IMR-90 (cell line): ENCODE measurements around the gene PERM1. TPM values are rescaled to one million over a fixed set of nuclear protein-coding genes. Genes with fewer than 3 reads are reported as not detected.

Source experiments
- ATAC-seq: fragments of 200-7000 bp; cut with Tn5 transposase; 2 replicates; pipeline ENCODE4 v1.9.1; 2020; ENCODE audit warnings: low read depth, mild to moderate bottlenecking, moderate library complexity
- BruUV-seq: library from RNA; stranded (reverse); fragments of 400-500 nt; replicated peaks from 2 replicates; lab custom pipeline; 2021; lab: Mats Ljungman, UMichigan
- CTCF ChIA-PET: fragments of 300-600 bp; formaldehyde crosslinking; extraction: SDS; loops from one replicate; lab custom pipeline; 2021; ENCODE audit warnings: antibody characterized with exemption; lab: Yijun Ruan, JAX
- POLR2A ChIA-PET: fragments of 300-600 bp; sonication (Branson Sonifier 250); formaldehyde crosslinking; loops from one replicate; lab custom pipeline; 2022; ENCODE audit warnings: antibody characterized with exemption; ENCODE audit not compliant: unreplicated experiment; lab: Charles Lee
- DNase-seq: peaks from one replicate; pipeline ENCODE4 v3.0.0; 2013
- H2AFZ ChIP-seq: replicated peaks from 2 replicates; pipeline ENCODE3; 2013; ENCODE audit warnings: low read length, mild to moderate bottlenecking; ENCODE audit not compliant: poor library complexity
- H2AK5ac ChIP-seq: 2 replicates; pipeline ENCODE4 v1.6.1; 2013; ENCODE audit warnings: low read depth, low read length, inconsistent platforms
- H2AK9ac ChIP-seq: replicated peaks from 2 replicates; pipeline ENCODE3; 2013; ENCODE audit warnings: mild to moderate bottlenecking, low read depth, low read length, moderate library complexity; ENCODE audit not compliant: poor library complexity
- H2BK120ac ChIP-seq: 2 replicates; pipeline ENCODE4 v1.6.1; 2013; ENCODE audit warnings: low read depth, low read length, inconsistent platforms
- H2BK15ac ChIP-seq: 3 replicates; pipeline ENCODE4 v1.6.1; 2013; ENCODE audit warnings: low read depth, low read length, inconsistent platforms
- H2BK20ac ChIP-seq: 2 replicates; pipeline ENCODE4 v1.6.1; 2013; ENCODE audit warnings: low read depth, mild to moderate bottlenecking, inconsistent platforms, low read length, moderate library complexity
- H2BK5ac ChIP-seq: 2 replicates; pipeline ENCODE4 v1.6.1; 2013; ENCODE audit warnings: mild to moderate bottlenecking, low read depth, low read length, inconsistent platforms; ENCODE audit not compliant: poor library complexity, severe bottlenecking
- H3K14ac ChIP-seq: replicated peaks from 2 replicates; pipeline ENCODE4 v1.6.1; 2013; ENCODE audit warnings: low read depth, low read length, inconsistent platforms
- H3K18ac ChIP-seq: 2 replicates; pipeline ENCODE4 v1.6.1; 2013; ENCODE audit warnings: low read depth, low read length, control low read depth
- H3K23ac ChIP-seq: 2 replicates; pipeline ENCODE4 v1.6.1; 2013; ENCODE audit warnings: low read depth, low read length, inconsistent platforms
- H3K27ac ChIP-seq: 2 replicates; pipeline ENCODE4 v1.5.1; 2013; ENCODE audit warnings: mild to moderate bottlenecking, control low read depth, low read length; ENCODE audit not compliant: insufficient read depth
- H3K27me3 ChIP-seq: 2 replicates; pipeline ENCODE4 v1.6.1; 2013; ENCODE audit warnings: low read length; ENCODE audit not compliant: control insufficient read depth, insufficient read depth
- H3K36me3 ChIP-seq: 2 replicates; pipeline ENCODE4 v1.6.1; 2013; ENCODE audit warnings: low read length, mixed read lengths; ENCODE audit not compliant: control insufficient read depth, insufficient read depth
- H3K4ac ChIP-seq: 2 replicates; pipeline ENCODE4 v1.6.1; 2013; ENCODE audit warnings: low read depth, low read length, inconsistent platforms
- H3K4me1 ChIP-seq: 2 replicates; pipeline ENCODE4 v1.6.1; 2013; ENCODE audit warnings: low read length, mixed read lengths; ENCODE audit not compliant: control insufficient read depth, insufficient read depth
- H3K4me2 ChIP-seq: 2 replicates; pipeline ENCODE4 v1.6.1; 2013; ENCODE audit warnings: low read depth, mild to moderate bottlenecking, control low read depth, low read length, moderate library complexity
- H3K4me3 ChIP-seq: 2 replicates; pipeline ENCODE4 v1.5.1; 2013; ENCODE audit warnings: low read depth, mild to moderate bottlenecking, control low read depth, low read length, moderate library complexity; ENCODE audit not compliant: insufficient read depth
- H3K56ac ChIP-seq: 2 replicates; pipeline ENCODE4 v1.6.1; 2013; ENCODE audit warnings: low read length, inconsistent platforms; ENCODE audit not compliant: insufficient read depth; ENCODE audit errors: extremely low read depth
- H3K79me1 ChIP-seq, 2 experiments: 2 replicates each; pipeline ENCODE4 v1.6.1; 2013; ENCODE audit warnings: low read length in 2 of 2, inconsistent platforms in 1 of 2, low read depth in 1 of 2
- H3K9ac ChIP-seq: 2 replicates; pipeline ENCODE4 v1.6.1; 2013; ENCODE audit warnings: low read depth, low read length, control low read depth
- H3K9me1 ChIP-seq: 2 replicates; pipeline ENCODE4 v1.6.1; 2013; ENCODE audit warnings: low read length, inconsistent platforms; ENCODE audit not compliant: insufficient read depth
- H3K9me3 ChIP-seq: 2 replicates; pipeline ENCODE4 v1.6.1; 2013; ENCODE audit warnings: low read length; ENCODE audit not compliant: control insufficient read depth, insufficient read depth
- H4K20me1 ChIP-seq: 2 replicates; pipeline ENCODE4 v1.6.1; 2013; ENCODE audit warnings: low read length, inconsistent platforms; ENCODE audit not compliant: insufficient read depth
- H4K5ac ChIP-seq: 2 replicates; pipeline ENCODE4 v1.6.1; 2013; ENCODE audit warnings: mild to moderate bottlenecking, low read depth, low read length, control low read depth
- H4K8ac ChIP-seq, 2 experiments: 2 replicates each; pipeline ENCODE4 v1.6.1; 2013; ENCODE audit warnings: low read depth in 2 of 2, low read length in 2 of 2, control low read depth in 1 of 2, inconsistent platforms in 1 of 2
- H4K91ac ChIP-seq: 2 replicates; pipeline ENCODE4 v1.6.1; 2013; ENCODE audit warnings: low read depth, low read length, inconsistent platforms; ENCODE audit not compliant: insufficient read depth
- FOS ChIP-seq: fragments of 150-350 bp; IDR thresholded peaks from 2 replicates; pipeline ENCODE4 v1.6.1; 2016; ENCODE audit warnings: low read depth, low read length
- MAZ ChIP-seq: IDR thresholded peaks from 2 replicates; pipeline ENCODE4 v1.6.1; 2012; ENCODE audit warnings: low read depth, mild to moderate bottlenecking, low read length, improper control_type of control experiment, moderate library complexity, borderline replicate concordance
- NFE2L2 ChIP-seq: fragments of 150-350 bp; IDR thresholded peaks from 2 replicates; pipeline ENCODE4 v1.6.1; 2016; ENCODE audit warnings: low read depth, mild to moderate bottlenecking, low read length
- WGBS, 2 experiments: methylation state at CpG; one replicate each; pipeline versions ENCODE4 v1.1.5 to v1.1.7; 2013; ENCODE audit warnings: missing lambda C conversion rate in 2 of 2; ENCODE audit not compliant: insufficient read length in 1 of 2; ENCODE audit errors: extremely low coverage in 2 of 2; 5-methylcytosine and 5-hydroxymethylcytosine counted together
- dilution Hi-C: fragments of 300-500 bp; cut with HindIII; formaldehyde crosslinking; loops from one replicate; pipeline ENCODE4 v1.14.3; 2018; ENCODE audit warnings: low sequenced_read_pairs; ENCODE audit not compliant: unreplicated experiment
- in situ Hi-C: fragments of 300-500 bp; cut with MboI; formaldehyde crosslinking; loops from 3 replicates; pipeline ENCODE4 v1.14.3; 2019; ENCODE audit warnings: low sequenced_read_pairs, inconsistent platforms, mixed read lengths
- intact Hi-C: fragments of 100-400 bp; cut with micrococcal nuclease; formaldehyde crosslinking; loops from 2 replicates; pipeline ENCODE4 v1.10.0; 2022
- polyA plus RNA-seq, 3 experiments: library from polyadenylated mRNA; depleted of rRNA; stranded (reverse); fragments of >200 nt; gene quantifications; 2 replicates each; pipeline ENCODE4 v1.2.3, GENCODE V29; 2012; ENCODE audit warnings: low replicate concordance in 1 of 3
- total RNA-seq: library from RNA; depleted of rRNA; stranded (reverse); fragments of >200 nt; gene quantifications from 2 replicates; pipeline ENCODE4 v1.2.3, GENCODE V29; 2012

Gene PERM1
- total and polyA plus RNA-seq, 2 of the 4 experiments (the other 2 are of a cell fraction): not detected

DNA sequence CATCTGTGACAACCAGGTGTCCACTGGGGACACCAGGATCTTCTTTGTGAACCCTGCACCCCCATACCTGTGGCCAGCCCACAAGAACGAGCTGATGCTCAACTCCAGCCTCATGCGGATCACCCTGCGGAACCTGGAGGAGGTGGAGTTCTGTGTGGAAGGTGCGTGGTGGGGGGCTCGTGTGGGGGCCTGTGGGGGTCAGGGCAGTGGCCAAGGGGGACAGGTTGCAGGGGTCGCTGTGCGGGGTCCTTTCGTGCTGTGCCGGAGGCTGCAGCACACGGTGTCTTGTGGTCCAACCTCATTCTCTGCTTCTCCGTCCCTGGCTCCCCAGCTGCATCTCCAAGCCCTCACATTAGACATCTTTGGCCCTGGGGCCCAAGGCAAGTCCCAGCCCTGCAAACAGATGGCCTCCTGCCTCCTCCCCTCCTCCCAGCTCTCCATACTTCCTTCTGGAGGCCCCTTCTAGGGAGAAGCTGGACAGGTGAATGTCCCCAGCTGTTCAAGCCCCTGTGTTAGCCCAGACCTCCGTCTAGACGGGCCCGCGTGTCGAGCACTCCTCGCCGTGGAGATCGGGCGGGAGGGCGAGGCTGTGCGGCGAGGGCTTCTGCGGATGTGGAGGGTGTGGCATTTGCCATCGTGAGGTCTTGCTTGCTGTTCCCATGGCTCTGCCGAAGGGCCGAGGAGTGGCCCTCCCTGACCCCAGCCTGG is 40.6 kb upstream of the PERM1 start (continued):
- TF ChIP-seq MAZ: no peak

DNA sequence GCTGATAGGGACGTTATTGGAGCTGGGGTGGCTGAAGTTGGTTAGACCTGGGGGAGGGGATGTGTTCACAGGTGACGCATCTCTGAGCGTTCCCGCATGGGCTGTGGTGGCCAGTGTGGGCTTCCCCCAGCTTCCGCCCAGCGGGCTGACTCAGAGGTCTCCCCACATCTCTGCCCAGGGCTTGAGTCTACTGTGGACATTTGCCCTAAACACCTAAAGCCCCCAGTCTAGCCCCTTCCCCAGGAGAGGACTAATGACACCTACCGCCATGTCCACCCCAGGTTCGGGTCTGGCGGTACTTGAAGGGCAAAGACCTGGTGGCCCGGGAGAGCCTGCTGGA is 40.0 kb upstream of the PERM1 start:
- intact Hi-C loops (no loop called here), dilution Hi-C loops (no loop called here), in situ Hi-C loops (no loop called here)
- no peak overlapping the region for H3K18ac ChIP-seq
- H4K5ac ChIP-seq: no peak overlapping the region
- H2AK9ac ChIP-seq: peak overlapping the region; percentile 98
- peak overlapping the region; percentile 48 for H2BK5ac ChIP-seq
- peaks cover 39% of the 10 kb centered on the region for H4K20me1 ChIP-seq
- peaks cover 16 to 45% of the 10 kb centered on the region in 2 experiments; a peak in 3 of 4 replicates for H3K79me1 ChIP-seq
- no peak overlapping the region for H3K56ac ChIP-seq
- H3K4me3 ChIP-seq: peak overlapping the region; percentile 86; the same call in 1 of the 2 replicates
- H3K9me3 ChIP-seq: no peaks in the 10 kb centered on the region
- H2AK5ac ChIP-seq: peak overlapping the region; percentile 13; the same call in 1 of the 2 replicates
- no peak overlapping the region for H2BK15ac ChIP-seq
- peak; percentile 56 for DNase-seq
- H3K27ac ChIP-seq: no peak overlapping the region; the same call in 1 of the 2 replicates
- H3K4me1 ChIP-seq: peaks cover 20% of the 10 kb centered on the region
- H3K14ac ChIP-seq: no peak overlapping the region; the same call in 1 of the 2 replicates
- peaks cover 22% of the 10 kb centered on the region for H3K36me3 ChIP-seq
- ChIA-PET POLR2A (no interaction called here), CTCF (no interaction called here)
- peaks cover 2% of the 10 kb centered on the region; the same call in 1 of the 2 replicates for H3K9me1 ChIP-seq
- peak overlapping the region in 1 of 2 experiments; percentile 69; a peak in 1 of 4 replicates for H4K8ac ChIP-seq
- H4K91ac ChIP-seq: no peak overlapping the region
- H3K23ac ChIP-seq: no peak overlapping the region
- H3K27me3 ChIP-seq: no peaks in the 10 kb centered on the region
- no peak overlapping the region; the same call in 1 of the 2 replicates for H3K4ac ChIP-seq
- H3K9ac ChIP-seq: no peak overlapping the region
- WGBS, 2 experiments: 93% methylated on average over 3 of the region's 10 CpGs; no CpG with 5 or more reads in 1 of the 2 experiments
- no peak for ATAC-seq
- TF ChIP-seq FOS (0 out of 2 replicates have a peak, but pooled peaks have one; percentile 11), NFE2L2 (no peak)
- H2AFZ ChIP-seq: peak overlapping the region; percentile 37
- H2BK20ac ChIP-seq: no peak overlapping the region
- peak overlapping the region; percentile 82 for H3K4me2 ChIP-seq
- no TSS peak for BruUV-seq
- H2BK120ac ChIP-seq: no peak overlapping the region
